ENCODE measurements around the gene RAD1.
A peak's percentile ranks its signal among the peaks of the same experiment; 100 is the strongest.
"Not testable (repeated sequence)": the region's sequence is repeated elsewhere in the genome, so short reads cannot be mapped to it uniquely, and the experiment has no call there.

RAD1 gene, protein sequence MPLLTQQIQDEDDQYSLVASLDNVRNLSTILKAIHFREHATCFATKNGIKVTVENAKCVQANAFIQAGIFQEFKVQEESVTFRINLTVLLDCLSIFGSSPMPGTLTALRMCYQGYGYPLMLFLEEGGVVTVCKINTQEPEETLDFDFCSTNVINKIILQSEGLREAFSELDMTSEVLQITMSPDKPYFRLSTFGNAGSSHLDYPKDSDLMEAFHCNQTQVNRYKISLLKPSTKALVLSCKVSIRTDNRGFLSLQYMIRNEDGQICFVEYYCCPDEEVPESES

DNA sequence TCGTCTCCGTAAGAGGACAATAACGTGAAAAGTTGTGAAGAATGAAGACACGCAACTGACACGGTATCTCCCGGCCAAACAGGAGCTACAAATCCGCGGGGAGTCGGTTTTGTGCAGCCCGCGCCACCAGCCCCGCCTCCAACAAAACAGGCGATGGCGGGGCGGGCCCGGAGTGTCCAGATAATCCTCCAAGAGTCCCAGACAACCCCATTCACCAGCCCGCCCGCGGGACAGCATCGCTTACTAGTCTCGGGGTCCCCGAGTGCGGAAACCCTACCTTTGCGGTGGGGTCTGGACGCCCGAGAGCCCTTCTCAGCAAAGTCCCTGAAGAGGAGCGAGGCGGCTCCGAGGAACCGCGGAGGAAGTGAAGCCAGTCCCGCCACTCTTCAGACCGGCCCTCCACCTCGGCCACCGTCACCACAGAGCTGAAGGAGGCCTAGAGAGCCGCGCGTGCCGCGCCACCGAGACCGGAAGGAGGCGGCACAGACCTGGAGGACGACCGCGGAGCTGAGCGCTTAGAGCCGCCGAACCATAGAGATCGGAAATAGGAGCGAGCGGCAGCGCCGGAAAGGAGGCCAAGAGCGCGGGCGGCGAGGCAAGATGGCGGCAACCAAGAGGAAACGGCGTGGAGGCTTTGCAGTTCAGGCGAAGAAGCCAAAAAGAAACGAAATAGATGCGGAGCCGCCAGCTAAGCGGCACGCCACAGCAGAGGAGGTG lies at the start of gene RAD1, which contains the start of gene BRIX1:
Gene RAD1 (minus strand): TSS at position 366 of the 717 bp plus-strand sequence. CDS start 612 bp downstream, outside the sequence.
Gene BRIX1 (plus strand): TSS at position 573 of the 717 bp plus-strand sequence. CDS start 28 bp downstream, at position 601.
- DNase-seq (ENCODE audit: low read depth, low spot score): peak; percentile 81
- peak within 1 kb of the TSS; percentile 74 for H3K27ac ChIP-seq

DNA sequence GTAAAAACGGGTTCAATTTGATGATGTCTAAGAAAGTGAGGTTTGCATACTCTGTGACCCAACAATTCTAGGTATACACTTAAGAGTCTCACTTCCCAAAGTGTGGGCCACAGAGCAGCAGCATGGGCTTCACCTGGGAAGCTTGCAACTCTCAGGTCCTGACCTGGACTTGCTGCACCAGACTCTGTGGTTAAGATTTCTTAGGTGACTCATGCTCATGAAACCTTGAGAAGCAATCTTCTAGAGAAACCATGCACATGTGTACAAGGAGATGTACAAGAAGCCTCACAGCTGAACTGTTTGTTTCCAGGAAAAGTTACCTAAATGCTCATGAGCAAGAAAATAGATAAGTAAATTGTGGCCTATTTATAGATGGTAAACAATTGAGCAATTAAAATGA lies 44.0 kb upstream of the RAD1 start:
- DNase-seq (ENCODE audit: low read depth, low spot score): peak; percentile 22
- H3K27ac ChIP-seq: no peak overlapping the region

DNA sequence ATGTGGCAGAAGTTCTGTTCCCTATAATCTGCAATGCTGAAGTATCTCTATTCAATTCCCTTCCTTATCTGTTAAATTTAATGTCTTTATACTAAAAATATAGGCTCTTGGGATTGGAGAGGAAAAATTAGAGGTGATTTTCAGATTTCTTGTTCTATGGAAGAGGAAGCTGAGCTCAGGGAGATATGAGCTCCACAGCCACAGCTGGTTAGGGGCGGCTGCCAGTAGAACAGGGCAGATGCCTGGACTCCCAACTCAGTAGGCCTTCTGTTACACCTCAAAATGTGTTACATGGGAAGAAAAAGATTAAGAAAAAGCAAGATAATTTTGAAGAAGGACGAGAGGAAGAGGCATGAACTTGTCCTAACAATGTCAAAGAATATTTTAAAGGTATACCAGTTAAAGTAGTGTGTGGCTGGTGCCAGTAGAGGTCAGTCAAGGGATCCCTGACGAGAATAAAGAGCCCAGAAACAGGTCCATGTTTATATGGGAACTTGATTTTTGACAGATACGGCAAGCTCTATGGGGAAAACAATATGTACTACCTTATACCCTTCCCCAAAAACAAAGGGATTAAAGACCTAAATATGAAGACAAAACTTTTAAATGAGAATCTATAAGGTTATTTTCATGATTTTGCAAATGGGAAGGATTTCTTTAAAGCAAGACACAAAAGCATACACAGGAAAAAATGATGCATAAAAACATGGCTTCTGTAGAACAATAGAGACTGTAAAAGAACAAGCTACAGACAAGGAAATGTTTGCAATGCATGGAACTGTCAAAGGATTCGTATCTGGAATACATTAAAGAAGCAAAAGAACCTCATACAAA lies 42.8 kb upstream of the RAD1 start:
- DNase-seq (ENCODE audit: low read depth, low spot score): no peak

DNA sequence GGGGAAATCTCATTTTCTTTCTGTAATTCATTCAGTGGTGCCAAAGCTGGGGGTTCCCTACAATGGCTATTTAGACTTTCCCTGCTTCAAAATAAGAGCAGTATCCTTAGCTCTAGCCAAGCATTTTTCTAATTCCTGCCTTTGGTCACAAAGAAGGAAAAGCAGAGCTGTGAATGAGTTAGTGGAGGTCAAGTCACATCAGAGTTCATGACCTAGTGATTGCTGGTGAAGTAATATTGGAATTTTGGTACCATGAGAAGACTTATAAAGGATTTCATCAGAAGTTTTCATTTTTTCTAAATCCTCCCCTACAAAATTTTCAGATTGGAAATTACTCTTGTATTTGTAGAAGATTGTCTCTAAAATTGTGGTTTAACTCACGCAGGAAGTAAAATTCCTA lies 42.0 kb upstream of the RAD1 start:
- H3K27ac ChIP-seq: no peak overlapping the region
- DNase-seq (ENCODE audit: low read depth, low spot score): no peak

More for the DNA sequence above, 42.8 kb upstream of the RAD1 start:
- H3K27ac ChIP-seq: no peak overlapping the region

DNA sequence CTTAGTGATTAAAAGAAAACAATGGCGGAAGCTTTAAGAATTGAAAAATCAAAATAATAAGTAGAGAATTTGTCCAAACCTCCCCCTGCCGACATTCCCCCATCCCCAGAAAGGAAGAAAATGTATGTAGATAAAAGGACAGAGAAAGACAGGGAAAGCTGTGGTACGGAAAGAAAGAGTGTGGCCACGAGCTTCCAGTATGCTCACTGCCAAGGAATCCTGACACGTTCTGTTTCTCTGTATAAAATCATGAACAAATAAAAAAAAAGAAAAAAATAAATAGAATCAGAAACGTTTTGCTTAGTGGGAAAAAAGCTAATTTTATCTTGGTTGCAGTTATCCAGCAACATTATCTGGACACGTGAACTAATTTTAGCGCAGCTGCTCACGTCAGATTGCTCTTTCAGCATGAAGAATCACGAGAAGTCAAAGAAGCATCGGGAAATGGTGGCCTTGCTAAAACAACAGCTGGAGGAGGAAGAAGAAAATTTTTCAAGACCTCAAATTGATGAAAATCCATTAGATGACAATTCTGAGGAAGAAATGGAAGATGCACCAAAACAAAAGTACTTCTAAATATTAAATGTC lies 29.2 kb upstream of the RAD1 start:
- DNase-seq (ENCODE audit: low read depth, low spot score): no peak
- no peak overlapping the region for H3K27ac ChIP-seq

DNA sequence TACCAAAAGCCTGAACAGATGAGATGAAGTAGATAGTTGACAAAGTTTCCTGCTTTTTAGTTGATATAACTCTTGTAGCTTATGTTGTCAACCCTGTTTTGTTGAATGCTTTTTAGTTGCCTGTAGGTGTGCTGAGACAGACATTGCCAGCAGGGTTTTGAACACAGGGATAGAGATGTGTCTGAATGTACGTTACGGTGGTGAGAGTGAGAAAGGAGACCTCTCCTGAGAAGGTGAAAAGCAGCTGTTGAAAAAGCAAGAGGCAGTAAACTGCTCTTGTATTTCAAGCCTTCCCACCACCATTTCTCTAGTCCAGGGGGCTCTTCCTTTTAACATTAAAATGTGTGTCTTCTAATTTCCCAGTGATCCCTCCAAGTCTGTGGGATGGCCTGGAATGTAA lies 28.7 kb upstream of the RAD1 start:
- DNase-seq (ENCODE audit: low read depth, low spot score): no peak
- no peak overlapping the region for H3K27ac ChIP-seq

DNA sequence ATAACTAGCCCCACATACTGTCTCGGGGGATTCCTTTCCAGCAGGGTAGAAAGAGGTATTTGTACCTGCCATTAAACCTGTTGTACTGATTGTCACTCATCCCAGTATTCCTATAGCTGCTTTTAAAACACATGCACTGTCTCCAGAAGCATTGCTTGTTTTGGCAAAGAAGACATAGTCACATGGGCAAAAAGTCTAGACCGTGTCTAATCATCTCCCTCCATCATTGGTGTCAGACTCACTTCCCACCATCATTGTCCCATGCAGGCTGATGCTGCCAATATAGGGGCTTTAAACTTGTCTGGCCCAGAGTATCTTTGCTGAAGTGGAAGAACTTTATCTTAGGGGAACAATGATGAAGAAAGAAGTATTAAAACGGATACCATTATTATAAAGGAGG lies 26.6 kb upstream of the RAD1 start:
- H3K27ac ChIP-seq: no peak overlapping the region
- no peak for DNase-seq (ENCODE audit: low read depth, low spot score)

DNA sequence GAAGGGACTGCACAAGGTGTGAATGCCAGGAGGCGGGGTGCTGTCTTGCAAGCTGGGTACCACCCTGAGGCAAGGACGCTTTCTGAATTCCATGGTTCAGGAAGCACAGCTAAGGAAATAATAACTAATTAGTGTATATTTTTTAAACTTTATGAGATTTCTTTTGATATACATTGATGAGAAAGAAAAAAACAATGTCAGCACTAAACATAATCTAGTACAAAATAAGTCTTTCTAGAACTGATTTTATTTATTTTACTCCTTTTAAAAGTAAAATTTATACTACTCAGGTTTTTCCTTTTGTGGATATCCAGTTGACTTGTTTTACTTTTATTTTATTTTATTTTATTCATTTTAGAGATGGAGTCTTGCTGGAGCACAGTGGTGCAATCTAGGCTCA lies 17.6 kb upstream of the RAD1 start:
- no peak for DNase-seq (ENCODE audit: low read depth, low spot score)
- H3K27ac ChIP-seq: no peak overlapping the region

DNA sequence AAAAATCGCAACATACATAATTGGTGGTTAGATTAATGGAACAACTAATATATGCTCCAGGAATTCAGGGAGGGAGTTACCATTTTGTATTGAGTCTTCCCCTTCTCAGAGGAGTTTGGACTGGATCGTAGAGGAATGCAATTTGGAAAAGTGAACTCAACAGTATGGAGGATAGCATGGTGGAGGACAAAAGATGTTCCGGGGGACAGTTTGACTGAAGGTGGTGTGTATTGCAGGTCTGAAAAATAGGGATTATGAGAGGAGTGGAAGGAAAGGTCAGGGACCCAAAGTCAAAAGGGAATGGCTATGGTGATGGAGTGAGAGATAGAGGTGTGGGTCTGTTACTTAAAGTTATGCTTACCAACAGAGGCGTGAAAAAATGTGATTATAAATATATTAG lies 15.6 kb upstream of the RAD1 start:
- DNase-seq (ENCODE audit: low read depth, low spot score): no peak
- H3K27ac ChIP-seq: peak overlapping the region; percentile 85

DNA sequence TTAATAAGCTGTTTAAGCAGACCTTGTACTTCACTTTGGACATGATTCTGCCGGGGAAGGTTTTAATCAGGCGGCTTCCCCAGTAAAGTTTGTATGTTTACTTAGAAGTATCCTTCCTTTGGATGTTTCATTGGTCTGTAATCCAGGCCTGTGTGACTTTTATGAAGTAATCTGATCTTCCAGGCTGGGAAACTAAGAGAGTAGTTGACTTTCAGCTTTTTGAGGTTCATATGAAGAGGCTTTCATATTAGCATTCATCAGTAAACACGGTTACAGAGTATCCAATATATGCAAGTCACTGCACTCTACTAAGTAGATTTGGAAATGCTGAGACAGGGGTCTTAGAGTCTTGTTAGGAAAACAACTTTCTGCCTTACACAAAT lies 15.1 kb upstream of the RAD1 start:
- no peak for DNase-seq (ENCODE audit: low read depth, low spot score)
- H3K27ac ChIP-seq: peak overlapping the region; percentile 85

DNA sequence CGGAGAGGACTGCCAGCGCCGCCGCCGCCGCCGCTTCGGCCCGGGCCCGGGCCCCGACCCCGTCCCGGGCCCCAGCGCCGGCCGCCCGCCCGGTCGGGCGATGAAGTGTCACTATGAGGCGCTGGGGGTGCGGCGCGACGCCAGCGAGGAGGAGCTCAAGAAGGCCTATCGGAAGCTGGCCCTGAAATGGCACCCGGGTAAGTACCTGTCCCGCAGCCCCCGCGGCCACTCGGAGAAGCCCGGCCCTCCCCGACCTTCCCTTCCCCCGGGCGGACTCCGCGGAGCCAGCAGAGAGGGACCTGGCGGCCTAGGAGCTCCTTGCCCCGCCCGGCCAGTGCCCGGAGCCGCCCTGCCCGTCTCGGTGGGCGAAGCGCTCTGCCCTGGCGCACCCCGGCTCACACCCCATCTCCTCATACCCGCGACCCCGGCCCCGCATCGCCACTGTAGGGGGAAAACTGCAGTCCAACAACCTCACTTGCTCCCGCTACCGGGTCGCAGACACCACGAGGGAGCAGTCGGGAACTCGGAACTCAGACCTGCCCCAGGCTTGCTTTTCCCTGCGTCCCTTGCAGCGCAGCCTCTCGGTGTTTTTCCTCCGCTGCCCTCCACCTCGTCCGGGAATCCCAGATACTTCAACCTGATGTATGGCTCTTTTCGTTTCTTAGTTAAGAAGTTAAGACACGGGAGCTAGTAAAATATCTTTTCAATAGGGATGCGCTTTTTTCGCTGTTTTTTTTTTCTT lies 14.6 kb upstream of the RAD1 start:
- DNase-seq (ENCODE audit: low read depth, low spot score): peak; percentile 26
- H3K27ac ChIP-seq: peak overlapping the region; percentile 85

DNA sequence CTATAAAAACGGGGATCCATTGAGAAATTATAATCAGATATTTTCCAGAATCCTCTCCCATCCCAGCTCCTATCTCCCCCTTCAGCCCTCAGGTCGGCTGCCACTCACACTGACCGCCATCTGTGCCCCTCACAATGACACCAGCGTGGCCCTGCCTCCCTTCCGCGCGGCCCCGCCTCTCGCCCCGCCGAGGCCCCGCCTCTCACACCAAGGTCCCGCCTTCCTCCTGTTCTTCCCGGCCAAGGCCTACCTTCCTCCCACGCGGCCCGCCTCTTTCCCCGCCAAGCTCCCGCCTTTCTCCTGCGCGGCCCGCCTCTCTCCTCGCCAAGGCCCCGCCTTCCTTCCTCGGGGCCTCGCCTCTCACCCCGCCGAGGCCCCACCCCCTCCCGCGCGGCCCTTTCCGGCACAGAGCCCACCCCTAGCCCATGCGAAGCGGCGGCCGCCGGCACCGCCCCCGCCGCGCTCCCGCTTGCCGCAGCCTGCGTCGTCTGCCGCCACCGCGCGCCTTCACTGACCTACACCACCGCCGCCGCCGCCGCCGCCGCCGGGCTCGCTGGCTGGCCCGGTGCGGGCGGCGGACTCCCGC lies 13.9 kb upstream of the RAD1 start, which contains the start of gene DNAJC21:
Gene DNAJC21 (plus strand): TSS at position 426 of the 586 bp plus-strand sequence. CDS start 261 bp downstream, outside the sequence.
- peak within 1 kb of the TSS; percentile 85 for H3K27ac ChIP-seq

DNA sequence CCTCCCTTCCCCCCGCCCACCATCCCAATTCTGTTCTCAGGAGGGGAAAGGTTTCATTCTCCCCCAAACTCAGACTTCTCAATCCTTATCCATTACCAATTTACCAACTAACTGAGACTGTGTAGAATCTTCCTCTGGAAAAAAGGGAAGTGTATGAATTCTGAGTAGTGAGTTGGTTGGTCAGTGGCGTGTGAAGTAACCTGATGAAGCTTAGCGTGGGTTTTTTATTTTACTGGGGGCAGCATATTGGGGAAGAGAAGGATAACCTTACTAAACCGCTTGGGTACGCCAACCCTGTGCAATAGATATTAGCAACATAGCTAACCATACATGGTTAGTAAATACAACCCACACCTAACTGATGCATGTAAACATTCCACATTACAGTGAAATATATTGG lies 13.0 kb upstream of the RAD1 start:
- no peak for DNase-seq (ENCODE audit: low read depth, low spot score)
- no peak overlapping the region for H3K27ac ChIP-seq

More for the DNA sequence above, 13.9 kb upstream of the RAD1 start, which contains the start of gene DNAJC21:
- peak; percentile 79 for DNase-seq (ENCODE audit: low read depth, low spot score)

DNA sequence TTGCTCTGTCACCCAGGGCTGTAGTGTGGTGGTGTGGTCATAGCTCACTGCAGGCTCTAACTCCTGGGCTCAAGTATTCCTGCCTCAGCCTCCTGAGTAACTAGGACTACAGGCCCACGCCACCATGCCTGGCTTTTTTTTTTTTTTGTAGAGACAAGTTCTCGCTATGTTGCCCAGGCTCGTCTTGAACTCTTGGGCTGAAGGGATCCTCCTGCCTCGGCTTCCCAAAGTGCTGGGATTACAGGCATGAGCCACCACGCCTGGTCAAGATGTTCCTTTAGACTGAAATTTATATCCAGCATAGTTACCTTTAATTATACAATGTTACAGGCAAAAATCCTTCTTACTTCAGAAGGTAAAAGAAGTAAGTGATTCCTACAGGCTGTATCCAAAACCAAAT lies 12.5 kb upstream of the RAD1 start:
- DNase-seq (ENCODE audit: low read depth, low spot score): no peak
- no peak overlapping the region for H3K27ac ChIP-seq

DNA sequence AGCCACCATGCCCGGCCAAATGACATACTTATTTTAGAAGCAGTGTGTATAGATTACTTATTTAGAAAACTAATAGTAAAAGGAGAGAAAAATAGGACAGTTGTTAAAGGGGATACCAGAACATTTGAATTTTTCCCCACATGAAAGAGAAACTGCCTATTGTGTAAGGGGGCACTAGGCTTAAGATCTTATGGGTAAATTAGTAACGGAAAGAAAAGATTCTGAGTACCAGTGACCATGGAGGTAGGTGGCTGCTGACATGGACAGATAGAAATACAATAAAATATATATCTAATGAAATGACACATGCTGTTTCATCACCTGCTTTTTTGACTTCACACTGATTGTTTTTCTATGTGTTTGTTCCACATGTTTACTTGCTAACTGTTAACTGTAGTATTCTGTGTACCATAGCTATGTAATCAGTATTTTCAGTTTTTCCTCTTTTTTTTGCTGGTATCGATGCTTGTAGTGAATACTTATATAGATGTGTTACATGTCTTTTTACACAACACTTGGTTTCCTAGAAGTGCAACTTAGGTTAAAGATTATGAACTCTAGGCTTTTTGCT lies 11.1 kb upstream of the RAD1 start:
- DNase-seq (ENCODE audit: low read depth, low spot score): no peak
- H3K27ac ChIP-seq: no peak overlapping the region

DNA sequence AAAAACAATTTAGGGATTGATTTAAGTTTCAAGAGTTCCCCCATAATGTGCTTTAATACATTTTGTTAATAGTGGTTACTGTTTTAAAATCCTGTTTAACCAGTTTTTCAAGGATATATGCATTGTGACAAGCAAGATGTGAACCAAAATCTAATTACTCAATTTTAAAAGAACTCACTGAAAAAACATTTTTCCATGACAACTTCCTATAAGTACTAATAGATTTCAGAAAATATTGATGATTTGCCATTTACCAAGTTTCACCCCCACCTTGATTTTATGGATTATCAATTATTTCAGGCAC lies 9.1 kb upstream of the RAD1 start:
- H3K27ac ChIP-seq: peak overlapping the region; percentile 41
- DNase-seq (ENCODE audit: low read depth, low spot score): no peak

DNA sequence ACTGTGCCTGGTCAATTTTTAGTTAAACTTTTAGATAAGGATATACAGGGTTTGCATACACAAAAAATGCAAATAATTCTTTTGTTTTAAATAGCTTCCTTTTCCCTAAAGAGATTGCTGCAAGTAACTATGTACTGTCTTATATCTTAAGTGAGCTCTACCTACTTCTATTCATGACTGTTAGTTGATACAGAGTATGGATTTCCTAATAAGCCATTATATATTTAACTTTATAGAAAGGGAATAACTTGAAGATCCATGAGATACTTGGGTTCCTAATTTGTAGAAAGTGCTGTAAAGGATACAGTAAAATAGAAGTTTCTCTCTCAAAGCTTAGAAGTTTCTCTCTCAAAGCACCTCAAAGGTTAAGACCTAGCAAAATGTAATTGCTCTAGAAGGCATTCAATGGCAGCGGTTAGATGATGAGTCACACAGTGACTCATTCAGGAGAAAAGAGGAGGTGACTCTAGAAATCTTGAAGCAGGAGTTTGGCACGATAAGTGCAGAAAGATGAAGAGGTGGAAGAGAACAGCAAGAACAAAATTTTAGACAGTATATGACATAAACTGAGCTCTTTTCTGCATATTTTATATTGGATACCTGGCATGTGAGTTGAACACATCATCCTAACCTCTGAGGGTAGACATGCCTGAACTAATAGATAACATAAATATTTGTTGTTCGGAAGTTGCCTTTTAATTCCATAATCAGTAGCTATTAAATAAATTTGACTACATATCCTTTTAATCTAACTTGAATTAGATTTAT lies 8.6 kb upstream of the RAD1 start:
- DNase-seq (ENCODE audit: low read depth, low spot score): peak; percentile 33
- H3K27ac ChIP-seq: peak overlapping the region; percentile 41

DNA sequence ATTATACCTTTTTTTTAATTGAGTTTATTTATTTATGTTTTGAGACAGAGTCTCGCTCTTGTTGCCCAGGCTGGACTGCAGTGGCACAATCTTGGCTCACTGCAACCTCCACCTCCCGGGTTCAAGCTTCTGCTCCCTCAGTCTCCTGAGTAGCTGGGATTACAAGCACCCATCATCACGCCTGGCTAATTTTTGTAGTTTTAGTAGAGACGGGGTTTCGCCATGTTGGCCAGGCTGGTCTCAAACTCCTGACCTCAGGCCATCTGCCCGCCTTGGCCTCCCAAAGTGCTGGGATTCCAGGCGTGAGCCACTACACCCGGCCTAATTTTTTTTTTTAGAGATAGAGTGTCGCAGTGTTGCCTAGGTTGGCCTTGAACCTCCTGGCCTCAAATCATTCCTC lies 8.0 kb upstream of the RAD1 start:
- peak overlapping the region; percentile 41 for H3K27ac ChIP-seq

More for the DNA sequence above, 8.0 kb upstream of the RAD1 start:
- not testable (repeated sequence) for DNase-seq (ENCODE audit: low read depth, low spot score)
